Measurements from ENCODE around the gene ABHD16B.

DNA sequence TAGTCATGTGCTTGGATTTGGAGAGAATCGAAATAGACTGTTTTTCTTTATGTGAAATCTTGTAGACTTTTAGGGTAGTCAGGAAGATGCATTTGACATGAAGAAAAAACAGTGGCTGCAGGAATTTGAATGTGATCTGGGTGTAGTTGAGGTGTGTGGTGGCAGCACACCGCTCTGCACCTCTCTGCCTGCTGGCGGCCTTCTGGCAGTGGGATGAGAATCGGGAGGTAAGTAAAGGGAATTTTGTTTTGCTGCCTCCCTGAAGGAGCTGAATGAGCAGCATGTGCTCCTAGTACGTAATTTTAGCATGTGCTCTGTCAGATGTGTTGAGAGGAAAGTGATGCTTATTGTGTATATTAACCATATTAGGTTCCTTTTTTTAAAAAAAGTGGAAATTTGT lies 7.0 kb downstream of the ABHD16B start:
- TF ChIP-seq YY1 (IDR thresholded peaks at IDR 0.05; ENCODE audit: insufficient read depth, insufficient read length): no peak
- no peak for TF ChIP-seq SUZ12 (IDR thresholded peaks at IDR 0.05; ENCODE audit: extremely low read depth, insufficient read depth, insufficient read length)
